HCT116 (cell line): ENCODE results near the gene RPS2. TPM values are rescaled to one million over a fixed set of nuclear protein-coding genes. Genes with fewer than 3 reads are reported as not detected.
A peak's percentile ranks its signal among the peaks of the same experiment; 100 is the strongest.

ENCODE experiments used
- ATAC-seq: fragments of 200-7000 bp; cut with Tn5 transposase; 2 replicates; pipeline ENCODE4 v1.9.1; 2020; ENCODE audit warnings: mild to moderate bottlenecking, moderate library complexity
- BruUV-seq: library from RNA; stranded (reverse); fragments of 400-500 nt; replicated peaks from 2 replicates; lab custom pipeline; 2021; lab: Mats Ljungman, UMichigan
- CTCF ChIA-PET: fragments of 300-600 bp; sonication (Branson Sonifier 250); formaldehyde crosslinking; loops from one replicate; lab custom pipeline; 2021; ENCODE audit warnings: antibody characterized with exemption; lab: Charles Lee
- POLR2A ChIA-PET: fragments of 300-600, 350-600 bp; sonication (Branson Sonifier 250); formaldehyde crosslinking; loops from one replicate; lab custom pipeline; 2021; ENCODE audit warnings: antibody characterized with exemption; lab: Charles Lee
- RAD21 ChIA-PET, 2 experiments: fragments of 300-600 bp; sonication (Branson Sonifier 250); formaldehyde crosslinking; loops; one replicate each; lab custom pipeline; 2023; ENCODE audit warnings: low total read pairs in 2 of 2; ENCODE audit not compliant: uncharacterized antibody in 2 of 2, unreplicated experiment in 2 of 2, low non-redundant PET in 1 of 2; lab: Charles Lee
- DNase-seq: peaks from one replicate; pipeline ENCODE4 v3.0.0-alpha.2; 2010; ENCODE audit warnings: low read depth, low spot score
- H2AFZ ChIP-seq: fragments of 200-600 bp; shearing (Covaris generic), sonication (generic); 2 replicates; pipeline ENCODE4 v1.6.1; 2017; ENCODE audit warnings: low read depth, mixed run types, mixed read lengths, antibody characterized with exemption, low read length; ENCODE audit not compliant: poor library complexity, severe bottlenecking
- H3K27ac ChIP-seq: 2 replicates; pipeline ENCODE4 v1.5.1; 2012; ENCODE audit warnings: low read depth, low read length
- H3K27me3 ChIP-seq: fragments of 200-600 bp; sonication (generic); 2 replicates; pipeline ENCODE4 v1.6.1; 2016; ENCODE audit warnings: mixed run types, low read length, mixed read lengths; ENCODE audit not compliant: insufficient read depth
- H3K36me3 ChIP-seq, 2 experiments: fragments of 200-500 bp in 1 of 2; fragments of 200-600 bp in 1 of 2; sonication (Bioruptor generic) in 1 of 2; sonication (generic) in 1 of 2; 2 replicates each; pipeline versions ENCODE4 v1.5.1 to v1.6.1; 2014 to 2016; ENCODE audit warnings: low read length in 2 of 2, inconsistent platforms in 1 of 2, mixed read lengths in 1 of 2, mixed run types in 1 of 2; ENCODE audit not compliant: insufficient read depth in 2 of 2, control insufficient read depth in 1 of 2
- H3K4me1 ChIP-seq, 2 experiments: fragments of 200-600 bp in 1 of 2; sonication (generic) in 1 of 2; 2 replicates each; pipeline versions ENCODE4 v1.5.1 to v1.6.1; 2012 to 2017; ENCODE audit warnings: low read length in 2 of 2, inconsistent platforms in 1 of 2, mild to moderate bottlenecking in 1 of 2, mixed read lengths in 1 of 2, mixed run types in 1 of 2, moderate library complexity in 1 of 2; ENCODE audit not compliant: insufficient read depth in 2 of 2, control insufficient read depth in 1 of 2
- H3K4me2 ChIP-seq: fragments of 200-600 bp; sonication (generic); 2 replicates; pipeline ENCODE4 v1.6.1; 2017; ENCODE audit warnings: mixed run types, low read length, mixed read lengths
- H3K4me3 ChIP-seq, 2 experiments: fragments of 200-600 bp in 1 of 2; sonication (generic) in 1 of 2; replicated peaks in 1 of 2; 2 replicates each; pipeline ENCODE4 v1.5.1; 2011 to 2016; ENCODE audit warnings: low read length in 2 of 2, control low read depth in 1 of 2, low read depth in 1 of 2, mild to moderate bottlenecking in 1 of 2, mixed read lengths in 1 of 2, mixed run types in 1 of 2
- H3K79me2 ChIP-seq: fragments of 200-600 bp; sonication (generic); 2 replicates; pipeline ENCODE4 v1.6.1; 2017; ENCODE audit warnings: mild to moderate bottlenecking, mixed run types, low read length, moderate library complexity, mixed read lengths; ENCODE audit not compliant: insufficient read depth
- H3K9ac ChIP-seq: fragments of 200-600 bp; sonication (generic); 2 replicates; pipeline ENCODE4 v1.6.1; 2016; ENCODE audit warnings: low read length, mixed read lengths
- H3K9me2 ChIP-seq: fragments of 200-600 bp; sonication (generic), shearing (Covaris generic); 2 replicates; pipeline ENCODE4 v1.6.1; 2017; ENCODE audit warnings: mixed run types, mild to moderate bottlenecking, moderate library complexity; ENCODE audit not compliant: insufficient read depth
- H3K9me3 ChIP-seq, 2 experiments: fragments of 200-500 bp in 1 of 2; fragments of 200-600 bp in 1 of 2; sonication (Bioruptor generic) in 1 of 2; sonication (generic) in 1 of 2; 2 replicates each; pipeline ENCODE4 v1.6.1; 2014 to 2017; ENCODE audit warnings: low read length in 2 of 2, mixed read lengths in 2 of 2, inconsistent platforms in 1 of 2, low read depth in 1 of 2, mild to moderate bottlenecking in 1 of 2, mixed run types in 1 of 2, moderate library complexity in 1 of 2; ENCODE audit not compliant: control insufficient read depth in 1 of 2, insufficient read depth in 1 of 2
- H4K20me1 ChIP-seq: fragments of 200-600 bp; sonication (generic), shearing (Covaris generic); 2 replicates; pipeline ENCODE4 v1.6.1; 2017; ENCODE audit warnings: mixed run types, mild to moderate bottlenecking, moderate library complexity; ENCODE audit not compliant: insufficient read depth
- POLR2AphosphoS5 ChIP-seq: IDR thresholded peaks from 2 replicates; pipeline ENCODE4 v1.6.1; 2011; ENCODE audit warnings: mild to moderate bottlenecking, low read depth, low read length, moderate library complexity
- intact Hi-C: fragments of 100-400 bp; cut with micrococcal nuclease; formaldehyde crosslinking; loops from 2 replicates; pipeline ENCODE4 v1.10.0; 2022
- total RNA-seq: library from RNA; stranded (reverse); gene quantifications from one replicate; pipeline ENCODE4 v1.2.1, GENCODE V29; 2021; ENCODE audit not compliant: unreplicated experiment
- TF ChIP-seq, protein P1 (sequence below): IDR thresholded peaks from 2 replicates; pipeline ENCODE4 v1.6.1; 2012; ENCODE audit warnings: low read depth

Gene RPS2
- total RNA-seq, 1 experiment from 2014 or later, result 6,265 TPM

DNA sequence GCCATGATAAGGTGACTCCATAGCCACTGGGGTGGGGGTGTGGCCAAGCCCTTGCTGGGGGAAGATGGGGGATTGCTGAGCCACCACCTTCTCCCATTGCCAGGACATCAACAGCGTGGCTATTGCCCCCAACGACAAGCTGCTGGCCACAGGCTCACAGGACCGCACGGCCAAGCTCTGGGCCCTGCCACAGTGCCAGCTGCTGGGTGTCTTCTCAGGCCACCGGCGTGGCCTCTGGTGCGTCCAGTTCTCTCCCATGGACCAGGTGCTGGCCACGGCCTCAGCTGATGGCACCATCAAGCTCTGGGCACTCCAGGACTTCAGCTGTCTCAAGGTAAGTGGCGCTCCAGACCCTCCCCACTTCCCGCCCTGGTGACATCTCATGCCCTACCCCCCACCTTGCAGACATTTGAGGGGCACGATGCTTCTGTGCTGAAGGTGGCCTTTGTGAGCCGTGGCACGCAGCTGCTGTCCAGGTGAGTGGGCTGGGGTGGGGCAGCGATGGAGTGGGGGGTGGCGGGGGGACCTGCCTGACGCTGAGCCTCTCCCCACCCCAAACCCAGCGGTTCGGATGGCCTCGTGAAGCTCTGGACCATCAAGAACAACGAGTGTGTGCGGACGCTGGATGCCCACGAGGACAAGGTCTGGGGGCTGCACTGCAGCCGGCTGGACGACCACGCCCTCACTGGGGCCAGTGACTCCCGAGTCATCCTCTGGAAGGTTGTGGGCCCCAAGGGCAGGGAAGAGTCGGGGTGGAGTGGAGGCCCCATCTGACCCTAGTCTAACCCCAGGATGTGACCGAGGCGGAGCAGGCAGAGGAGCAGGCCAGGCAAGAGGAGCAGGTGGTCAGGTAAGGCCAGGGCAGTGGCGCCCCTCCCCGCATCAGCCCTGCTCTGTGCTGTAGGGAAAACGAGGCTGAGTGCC lies 12.6 kb upstream of the RPS2 start:
- ATAC-seq (no peak), DNase-seq (no peak)
- H3K27ac ChIP-seq, result peak overlapping the region; percentile 88; the same call in 1 of the 2 replicates
- H3K9me2 ChIP-seq, result no peaks in the 10 kb centered on the region
- H3K79me2 ChIP-seq, result peaks cover 28% of the 10 kb centered on the region
- H3K4me2 ChIP-seq, result no peak overlapping the region
- POLR2A ChIA-PET, result interaction anchor here (3.3 to 12.5 kb wide), 2 partner anchors 11 to 17 kb away, joined by 14 to 104 read pairs; partner anchors contain the start of genes NDUFB10, RNF151 and RPS2
- intact Hi-C loops, result no loop called here
- H3K36me3 ChIP-seq, result peaks cover 0 to 41% of the 10 kb centered on the region in 2 experiments; a peak in 2 of 4 replicates
- no peak overlapping the region for H3K4me3 ChIP-seq
- no peak overlapping the region for H2AFZ ChIP-seq
- no peaks in the 10 kb centered on the region for H3K27me3 ChIP-seq
- BruUV-seq, result no TSS peak
- H4K20me1 ChIP-seq, result no peaks in the 10 kb centered on the region
- peak; percentile 29; the same call in 1 of the 2 replicates for TF ChIP-seq POLR2AphosphoS5
- TF ChIP-seq, protein P1, sequence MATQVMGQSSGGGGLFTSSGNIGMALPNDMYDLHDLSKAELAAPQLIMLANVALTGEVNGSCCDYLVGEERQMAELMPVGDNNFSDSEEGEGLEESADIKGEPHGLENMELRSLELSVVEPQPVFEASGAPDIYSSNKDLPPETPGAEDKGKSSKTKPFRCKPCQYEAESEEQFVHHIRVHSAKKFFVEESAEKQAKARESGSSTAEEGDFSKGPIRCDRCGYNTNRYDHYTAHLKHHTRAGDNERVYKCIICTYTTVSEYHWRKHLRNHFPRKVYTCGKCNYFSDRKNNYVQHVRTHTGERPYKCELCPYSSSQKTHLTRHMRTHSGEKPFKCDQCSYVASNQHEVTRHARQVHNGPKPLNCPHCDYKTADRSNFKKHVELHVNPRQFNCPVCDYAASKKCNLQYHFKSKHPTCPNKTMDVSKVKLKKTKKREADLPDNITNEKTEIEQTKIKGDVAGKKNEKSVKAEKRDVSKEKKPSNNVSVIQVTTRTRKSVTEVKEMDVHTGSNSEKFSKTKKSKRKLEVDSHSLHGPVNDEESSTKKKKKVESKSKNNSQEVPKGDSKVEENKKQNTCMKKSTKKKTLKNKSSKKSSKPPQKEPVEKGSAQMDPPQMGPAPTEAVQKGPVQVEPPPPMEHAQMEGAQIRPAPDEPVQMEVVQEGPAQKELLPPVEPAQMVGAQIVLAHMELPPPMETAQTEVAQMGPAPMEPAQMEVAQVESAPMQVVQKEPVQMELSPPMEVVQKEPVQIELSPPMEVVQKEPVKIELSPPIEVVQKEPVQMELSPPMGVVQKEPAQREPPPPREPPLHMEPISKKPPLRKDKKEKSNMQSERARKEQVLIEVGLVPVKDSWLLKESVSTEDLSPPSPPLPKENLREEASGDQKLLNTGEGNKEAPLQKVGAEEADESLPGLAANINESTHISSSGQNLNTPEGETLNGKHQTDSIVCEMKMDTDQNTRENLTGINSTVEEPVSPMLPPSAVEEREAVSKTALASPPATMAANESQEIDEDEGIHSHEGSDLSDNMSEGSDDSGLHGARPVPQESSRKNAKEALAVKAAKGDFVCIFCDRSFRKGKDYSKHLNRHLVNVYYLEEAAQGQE, result no peak
- peaks cover 37 to 59% of the 10 kb centered on the region in 2 experiments for H3K4me1 ChIP-seq
- H3K9me3 ChIP-seq, result no peaks in the 10 kb centered on the region
- CTCF ChIA-PET, result interaction anchor here (1.4 kb wide), 1 partner anchor 27 kb away, joined by 5 read pairs; no protein-coding TSS in a partner anchor
- no peak overlapping the region for H3K9ac ChIP-seq
- RAD21 ChIA-PET, result interaction anchor here in 1 of 2 experiments (0.6 kb wide), 1 partner anchor 13 kb away, joined by 6 read pairs; the partner anchor contains the start of gene RPS2
